NCI-H1092 treated with DMSO at 0.1 percent for 48 hours (cell line): Measurements from ENCODE around the gene BCAS4.

Source experiments
- DNase-seq: peaks from one replicate; lab custom pipeline; 2025; lab: John Stamatoyannopoulos, UW

Gene BCAS4

GRCh38 chr20:50911716-50912115 lies 116.9 kb downstream of the BCAS4 start:
- DNase-seq, result no peak

- no peak for DNase-seq
These were observed 119.0 kb downstream of the BCAS4 start for GRCh38 chr20:50913690-50914375.

GRCh38 chr20:50915424-50915823 lies 120.6 kb downstream of the BCAS4 start:
- DNase-seq, result no peak

GRCh38 chr20:50916257-50916656 lies 121.4 kb downstream of the BCAS4 start:
- no peak for DNase-seq

- no peak for DNase-seq
These were observed 122.1 kb downstream of the BCAS4 start for GRCh38 chr20:50916934-50917333.

- DNase-seq, result no peak
These were observed 123.5 kb downstream of the BCAS4 start for GRCh38 chr20:50918403-50918802.

- DNase-seq, result no peak
These were observed 124.7 kb downstream of the BCAS4 start for GRCh38 chr20:50919567-50919966.

GRCh38 chr20:50920997-50921396 lies 126.1 kb downstream of the BCAS4 start:
- no peak for DNase-seq

- no peak for DNase-seq
These were observed 127.1 kb downstream of the BCAS4 start for GRCh38 chr20:50921803-50922501.

- DNase-seq, result no peak
These were observed 129.5 kb downstream of the BCAS4 start for GRCh38 chr20:50924261-50924920.

GRCh38 chr20:50926530-50926929 lies 131.7 kb downstream of the BCAS4 start:
- no peak for DNase-seq
